HG03280 (cell line): Measurements from ENCODE around the gene EGR2.

ENCODE experiments used
- ATAC-seq: cut with Tn5 transposase; IDR thresholded peaks from one replicate; pipeline ENCODE4 v1.9.1; 2021; ENCODE audit warnings: mild to moderate bottlenecking, moderate library complexity; ENCODE audit not compliant: unreplicated experiment

EGR2 gene

DNA sequence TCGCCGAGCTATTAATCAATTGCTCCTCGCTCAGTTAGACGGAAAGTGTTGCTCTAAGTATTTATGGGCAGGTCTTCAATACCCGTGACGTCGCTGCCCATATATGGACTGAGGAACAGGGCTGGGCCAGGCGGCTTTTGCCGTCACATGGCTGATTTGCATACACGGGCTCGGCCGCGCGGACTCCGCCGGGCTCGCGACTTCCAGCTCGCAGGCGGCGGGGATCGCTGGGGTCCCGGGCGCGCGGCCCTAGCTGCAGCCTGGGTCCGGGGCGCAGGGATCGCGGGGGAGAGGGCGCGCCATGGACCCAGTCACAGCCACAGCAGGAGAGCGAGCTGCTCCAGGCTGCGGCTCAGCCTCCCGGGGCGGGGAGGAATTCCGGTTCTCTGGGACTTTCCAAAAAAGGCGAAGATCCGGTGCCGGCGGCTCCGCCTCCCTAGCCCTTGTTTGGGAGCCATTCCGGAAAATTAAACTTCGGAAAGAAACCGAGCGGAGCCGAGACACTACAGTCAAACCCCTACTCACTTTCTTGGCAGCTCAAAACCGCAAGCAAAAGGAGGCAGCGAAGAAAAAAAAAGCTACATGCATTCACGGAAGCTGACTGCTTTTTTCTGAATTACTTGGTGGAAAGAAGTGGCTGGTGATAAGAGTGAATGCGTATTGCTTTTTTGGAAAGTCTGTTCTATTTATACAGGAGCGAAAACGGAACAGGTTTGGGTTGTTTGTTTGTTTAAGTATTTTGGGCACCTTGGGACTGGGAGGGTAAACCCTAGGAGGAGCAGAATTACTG is at the start of gene EGR2:
Gene EGR2 (minus strand): TSS at position 36 of the 790 bp plus-strand sequence. CDS start 337 bp downstream, outside the sequence.
- ATAC-seq = peak; percentile 77

DNA sequence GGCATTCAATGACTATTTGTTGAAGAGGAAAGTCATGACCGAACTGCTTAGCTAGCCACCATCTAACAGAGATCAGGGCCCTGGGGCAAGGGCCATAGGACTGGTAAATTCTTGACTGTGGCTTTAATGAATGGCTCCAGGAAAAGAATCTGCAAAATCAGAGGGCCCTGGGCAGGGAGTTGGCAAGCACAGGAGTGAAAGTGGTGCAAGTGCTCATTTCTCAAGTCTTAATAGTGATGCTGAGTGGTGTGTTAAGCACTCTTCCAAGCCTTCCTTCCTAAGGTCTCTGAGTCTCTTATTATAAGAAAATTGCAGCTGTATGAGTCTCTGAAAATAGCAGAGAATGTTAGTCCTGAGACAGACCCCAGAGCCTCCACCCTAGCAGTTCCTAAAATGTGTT is 46.3 kb upstream of the EGR2 start:
- ATAC-seq = no peak

DNA sequence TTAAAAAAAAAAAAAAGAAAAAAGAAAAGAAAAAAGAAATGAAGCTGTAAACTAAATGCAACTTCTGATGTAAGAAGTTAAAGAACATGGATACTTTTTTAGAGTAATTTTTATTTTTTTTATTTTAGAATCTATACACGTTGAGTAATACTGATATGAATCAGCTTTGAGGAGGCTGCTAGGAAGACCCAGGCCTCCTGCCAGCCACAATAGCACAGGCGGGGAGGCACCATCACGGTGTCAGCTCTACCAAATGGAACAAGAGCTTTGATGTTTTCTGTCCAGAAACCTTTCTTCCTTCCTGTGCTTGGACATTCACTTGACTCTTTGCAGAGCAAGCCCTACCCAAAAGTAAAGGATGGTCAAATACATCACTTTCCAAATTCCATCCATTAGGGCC is 45.3 kb upstream of the EGR2 start:
- ATAC-seq = no peak

DNA sequence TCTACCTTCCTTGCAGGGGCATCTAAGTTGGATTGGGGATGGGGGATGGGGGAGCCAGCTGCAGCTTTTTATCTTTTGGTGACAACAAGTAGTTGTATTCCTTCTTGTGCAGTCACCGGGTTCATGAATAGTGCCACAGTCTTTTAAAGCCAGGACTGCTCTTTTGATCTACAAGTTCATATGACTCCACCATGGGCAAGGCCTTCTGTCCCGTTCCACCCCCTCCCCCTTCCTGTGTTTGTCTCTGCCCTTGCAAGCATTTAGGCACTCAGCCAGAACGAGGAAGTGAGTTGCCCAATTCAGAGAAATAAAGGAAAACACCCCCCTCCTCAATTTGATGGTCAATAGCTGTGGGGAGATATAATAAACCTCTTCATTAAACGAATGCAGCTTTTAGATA is 44.8 kb upstream of the EGR2 start:
- no peak for ATAC-seq

DNA sequence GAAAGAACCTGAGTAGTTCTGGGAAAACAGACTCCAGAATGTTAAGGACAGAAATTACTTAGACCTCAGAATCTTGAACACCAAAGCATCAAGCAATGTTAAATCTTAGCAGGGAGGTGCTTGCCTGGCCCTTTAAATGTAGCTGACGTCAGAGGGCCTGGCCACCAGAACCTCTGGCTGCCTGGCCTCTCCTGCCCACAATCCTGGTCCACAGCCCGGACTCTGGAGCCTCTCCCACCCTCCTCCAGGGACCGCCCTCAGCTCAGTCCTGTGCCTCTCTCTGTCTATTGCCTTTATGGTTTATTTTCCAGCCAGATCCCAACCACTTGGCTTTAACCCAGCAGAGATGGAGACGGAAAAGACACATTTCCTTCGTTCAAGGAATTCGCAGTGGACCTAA is 42.2 kb upstream of the EGR2 start:
- ATAC-seq = no peak

DNA sequence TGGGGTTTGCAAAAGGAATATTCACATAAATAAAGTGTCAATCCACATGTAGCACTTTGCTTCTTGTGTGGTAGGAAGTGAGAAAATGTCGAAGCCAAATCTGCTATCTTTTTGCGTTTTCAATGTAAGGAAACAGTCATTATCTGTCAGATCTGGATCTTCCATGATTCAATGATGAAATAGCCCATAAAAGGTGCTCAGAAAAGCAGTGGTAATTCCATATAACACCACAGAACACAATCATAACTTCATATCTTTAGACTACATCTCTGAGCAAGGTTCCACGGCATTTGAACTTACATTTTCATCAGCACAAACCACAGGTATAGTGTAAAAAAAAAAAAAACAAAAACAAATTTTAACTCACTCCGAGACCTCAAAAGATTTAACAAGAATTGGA is 39.9 kb upstream of the EGR2 start:
- no peak for ATAC-seq

DNA sequence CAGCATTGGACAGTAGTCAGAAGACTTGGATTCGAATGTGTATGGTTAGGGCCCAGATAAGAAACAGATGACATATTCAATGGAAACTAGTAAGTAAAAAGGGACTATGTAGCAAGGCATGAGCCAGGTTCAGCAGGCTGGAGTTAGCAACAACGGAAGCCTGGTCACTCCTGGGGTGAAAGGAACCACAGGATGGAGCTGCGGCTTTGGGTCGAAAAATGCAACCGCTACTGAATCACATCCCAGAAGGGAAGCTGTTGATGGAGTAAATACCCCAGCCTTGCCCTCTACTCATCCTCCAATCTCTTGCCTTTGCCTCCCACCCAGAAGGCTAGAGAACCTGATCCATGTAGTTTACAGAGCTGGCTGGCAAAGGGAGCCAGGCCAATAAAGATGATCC is 37.5 kb upstream of the EGR2 start:
- ATAC-seq = no peak

DNA sequence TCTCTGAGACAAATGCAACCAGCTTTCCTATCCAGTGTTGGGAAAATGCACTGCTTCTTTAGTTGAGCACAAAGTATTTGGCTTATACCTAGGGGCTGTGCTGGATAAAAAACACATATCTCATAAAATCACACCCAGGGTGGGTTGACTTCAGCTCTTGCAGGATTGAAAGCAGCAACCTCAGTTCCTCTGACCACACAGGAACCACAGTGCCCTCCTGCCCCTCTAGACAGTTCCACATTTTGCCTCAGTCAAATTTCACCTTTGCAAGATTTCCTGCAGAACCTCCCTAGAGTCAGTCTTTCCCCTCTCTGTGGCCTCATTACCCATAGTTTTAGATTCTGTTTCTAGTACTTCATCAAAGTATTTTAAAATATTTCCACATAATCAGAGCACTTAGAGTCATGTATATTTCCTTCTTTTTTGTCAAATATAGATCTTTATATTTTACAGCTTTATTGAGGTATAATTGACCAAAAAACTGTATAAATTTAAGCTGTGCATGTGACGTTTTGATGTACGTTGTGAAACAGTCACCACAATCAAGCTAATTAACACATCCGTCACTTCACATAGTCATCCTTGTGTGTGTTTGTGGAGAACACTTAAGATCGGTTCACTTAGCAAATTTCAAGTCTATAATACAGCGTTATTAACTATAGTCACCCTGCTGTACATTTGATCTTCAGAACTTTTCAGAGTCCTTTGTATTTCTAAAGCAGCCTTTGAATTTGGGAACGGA is 37.0 kb upstream of the EGR2 start:
- ATAC-seq = peak; percentile 51

DNA sequence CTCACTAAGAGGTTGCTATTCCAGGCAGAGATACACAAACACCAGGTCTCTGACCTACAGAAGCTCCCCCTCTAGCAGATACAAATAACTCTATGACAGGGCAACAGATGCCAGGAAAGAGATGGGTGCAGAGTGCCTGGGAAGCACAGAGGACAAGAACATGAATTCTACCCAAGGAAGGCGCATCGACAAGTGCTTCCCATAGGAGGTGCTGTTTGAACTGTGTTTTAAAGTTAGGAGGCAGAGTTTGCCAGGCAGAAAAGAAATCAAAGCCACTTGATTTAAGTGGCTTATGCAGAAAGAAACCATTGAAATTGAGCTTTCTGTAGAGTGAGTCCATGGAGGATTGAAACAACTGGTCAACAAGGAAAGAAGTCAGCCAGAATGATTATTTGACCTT is 35.3 kb upstream of the EGR2 start:
- no peak for ATAC-seq

DNA sequence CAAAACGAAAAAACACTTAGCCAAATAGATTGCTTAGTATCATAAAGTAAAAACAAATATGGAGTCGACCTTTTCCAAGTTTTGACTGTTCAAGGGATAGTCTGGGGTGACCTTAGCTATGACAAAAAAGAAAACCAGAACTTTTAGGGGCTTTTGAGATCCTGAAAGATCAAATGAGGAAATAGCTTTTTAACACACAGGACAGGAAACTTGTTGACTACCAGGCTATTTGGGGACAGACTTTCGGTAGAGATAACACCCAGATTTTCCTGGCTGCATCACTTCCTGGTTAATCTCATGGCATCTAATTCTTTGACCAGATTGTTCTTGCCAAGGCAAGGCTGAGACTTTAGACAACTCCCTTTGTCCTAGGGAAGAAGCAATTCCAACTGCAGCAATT is 34.5 kb upstream of the EGR2 start:
- ATAC-seq = no peak

DNA sequence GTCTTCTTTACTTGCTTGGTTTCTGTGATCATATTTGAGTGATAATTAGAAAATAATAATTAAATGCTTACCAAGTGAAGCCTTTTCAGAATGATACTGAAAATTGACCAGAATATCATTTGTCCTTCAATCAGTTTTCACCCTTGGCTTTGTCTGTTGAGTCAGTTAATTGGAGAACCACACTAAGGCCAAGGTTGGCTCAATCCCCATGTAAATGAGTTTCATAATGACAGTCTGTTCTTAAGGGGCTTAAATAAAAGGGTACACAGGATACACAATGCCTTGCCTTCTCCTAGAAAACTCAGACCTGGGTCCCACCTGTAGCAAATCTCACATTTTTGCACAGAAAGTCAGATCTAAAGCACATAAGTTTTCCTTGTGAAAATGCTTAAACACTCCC is 31.3 kb upstream of the EGR2 start:
- no peak for ATAC-seq

DNA sequence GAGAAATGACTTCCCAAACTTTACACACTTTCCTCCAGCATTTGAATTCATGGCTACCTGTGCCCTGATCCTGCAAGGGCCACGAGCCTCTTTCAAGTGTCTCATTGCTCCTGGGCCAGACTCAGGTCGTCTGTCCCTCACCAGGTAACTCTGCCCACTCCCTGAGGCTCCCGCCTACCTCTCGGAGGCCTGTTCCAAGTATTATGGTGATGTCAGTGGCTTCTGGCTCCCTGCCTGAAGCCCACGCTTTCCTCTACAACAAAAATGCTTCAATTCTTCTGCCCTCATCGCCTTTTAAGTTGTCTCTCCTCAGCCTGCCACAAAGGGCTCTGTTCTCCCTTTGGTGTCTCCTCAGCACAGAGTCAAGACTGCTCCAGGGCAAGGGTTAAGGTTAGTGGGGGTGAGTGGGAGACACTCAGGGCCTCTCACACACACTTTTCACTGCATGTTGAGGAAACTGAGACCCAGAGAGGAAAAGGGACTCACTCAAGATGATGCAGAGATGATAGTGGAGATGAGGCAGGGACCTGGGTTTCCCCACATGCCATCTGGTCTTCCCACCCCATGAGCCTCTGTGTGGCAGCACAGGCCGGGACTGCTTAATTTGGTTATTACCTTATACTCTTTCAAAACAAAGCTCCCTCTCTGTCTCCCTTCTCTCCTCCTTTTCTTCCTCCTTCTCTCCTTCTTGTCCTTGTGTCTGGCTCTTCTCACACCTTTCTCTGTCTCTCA is 28.3 kb upstream of the EGR2 start:
- no peak for ATAC-seq

DNA sequence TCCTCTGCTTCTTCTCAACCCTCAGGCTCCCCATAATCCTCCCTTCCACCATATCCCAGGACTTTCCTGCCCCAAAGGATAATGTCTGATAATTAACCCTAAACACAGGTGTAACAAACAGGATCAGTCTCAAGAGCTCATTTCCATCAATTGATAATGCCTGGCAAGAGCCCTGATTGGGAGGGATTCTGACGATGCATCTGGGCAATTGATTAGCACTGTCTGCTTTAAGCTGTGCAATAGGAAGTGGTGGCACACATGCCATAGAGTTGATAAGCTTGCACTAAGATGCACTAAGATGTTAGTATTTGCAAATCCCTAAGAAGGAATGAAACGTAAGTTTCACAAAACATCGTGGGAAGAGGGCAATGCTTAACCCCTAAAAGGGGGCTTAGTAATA is 27.4 kb upstream of the EGR2 start:
- ATAC-seq = no peak

DNA sequence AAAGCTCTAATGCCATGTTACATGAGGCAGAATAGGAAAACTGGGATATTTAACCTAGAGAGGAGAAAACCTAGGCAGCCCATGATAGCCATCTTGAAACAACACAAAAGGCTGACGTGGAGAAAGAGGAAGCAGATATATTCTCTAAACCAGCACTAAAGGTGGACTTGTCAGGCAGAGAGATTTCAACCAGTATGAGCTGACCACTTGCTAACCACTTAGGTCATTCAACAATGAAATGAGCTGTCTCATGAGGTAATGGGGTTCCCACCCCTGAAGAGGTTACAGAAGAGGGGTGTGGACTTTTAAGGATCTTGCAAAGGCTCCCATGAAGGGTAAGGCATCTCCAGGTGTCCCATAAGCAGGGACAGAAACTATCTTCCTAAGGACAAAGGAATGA is 26.8 kb upstream of the EGR2 start:
- no peak for ATAC-seq

DNA sequence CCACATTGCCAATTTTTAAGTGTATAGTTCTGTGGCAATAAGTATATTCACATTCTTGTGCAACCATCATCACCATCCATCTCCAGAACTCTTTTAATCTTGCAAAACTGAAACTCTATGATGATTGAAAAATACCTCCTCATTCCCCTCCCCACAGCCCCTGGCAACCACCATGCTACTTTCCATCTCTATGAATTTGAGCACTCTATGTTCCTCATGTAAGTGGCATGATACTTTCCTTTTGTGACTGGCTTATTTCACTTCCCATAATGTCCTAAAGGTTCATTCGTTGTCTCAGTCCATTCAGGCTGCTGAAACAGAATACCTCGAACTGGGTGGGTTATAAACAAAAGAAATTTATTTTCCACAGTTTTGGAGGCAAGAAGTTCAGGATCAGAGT is 23.4 kb upstream of the EGR2 start:
- no peak for ATAC-seq

DNA sequence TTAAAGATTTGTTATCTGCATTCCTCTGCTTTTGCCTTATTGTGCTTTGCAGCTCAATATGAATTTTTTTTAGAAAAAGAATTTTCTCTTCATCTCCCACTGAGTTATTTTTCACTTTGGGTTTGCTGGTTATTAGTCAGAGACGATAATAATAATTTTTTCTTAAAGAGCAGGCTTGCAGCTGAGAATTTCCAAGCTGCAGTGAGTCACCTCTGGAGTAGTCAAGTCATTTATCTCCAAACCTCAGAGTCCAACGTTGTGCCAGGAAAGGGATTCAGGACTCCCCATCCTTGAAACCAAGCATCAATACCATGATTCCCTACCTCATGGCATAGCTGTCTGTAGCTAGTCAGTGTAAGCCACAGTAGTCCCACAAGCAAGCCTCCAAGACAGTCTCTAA is 15.2 kb upstream of the EGR2 start:
- no peak for ATAC-seq

DNA sequence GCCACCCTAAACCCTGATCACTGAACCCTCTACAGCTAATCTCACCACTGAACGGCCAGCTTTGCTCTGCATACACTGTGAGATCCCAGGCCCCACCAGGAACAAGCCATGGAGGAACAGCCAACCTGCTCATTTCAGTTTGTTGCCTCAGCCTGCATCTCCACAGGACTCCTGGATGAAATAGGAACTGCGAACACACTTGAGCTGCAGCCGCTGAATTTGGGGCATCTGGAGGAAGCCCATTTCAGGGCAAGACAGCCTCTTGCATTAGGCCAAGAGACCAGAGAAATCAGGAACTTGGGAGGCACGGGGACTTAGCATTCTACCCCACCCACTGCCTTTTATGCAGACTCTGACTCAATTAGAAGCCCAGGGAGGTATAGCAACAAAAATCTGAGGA is 14.5 kb upstream of the EGR2 start:
- ATAC-seq = no peak

DNA sequence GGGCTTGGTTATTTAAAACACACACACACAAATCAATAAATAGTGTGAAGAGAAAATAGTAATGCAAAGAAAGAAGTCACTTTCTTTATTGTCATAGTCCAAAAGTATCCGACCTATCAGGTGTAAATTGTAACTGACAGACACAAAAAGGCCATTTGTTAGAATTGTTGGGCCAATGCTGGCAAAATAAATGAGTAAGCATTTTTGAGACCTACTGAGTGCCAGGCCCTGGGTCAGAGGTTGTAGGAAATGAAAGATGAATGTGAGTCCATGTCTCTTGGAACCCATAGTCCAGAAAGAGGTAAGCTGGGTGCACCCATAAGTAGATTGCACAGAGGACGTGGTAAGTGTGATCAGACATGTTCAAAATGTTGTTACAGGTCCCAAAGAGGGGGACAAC is 13.5 kb upstream of the EGR2 start:
- no peak for ATAC-seq

DNA sequence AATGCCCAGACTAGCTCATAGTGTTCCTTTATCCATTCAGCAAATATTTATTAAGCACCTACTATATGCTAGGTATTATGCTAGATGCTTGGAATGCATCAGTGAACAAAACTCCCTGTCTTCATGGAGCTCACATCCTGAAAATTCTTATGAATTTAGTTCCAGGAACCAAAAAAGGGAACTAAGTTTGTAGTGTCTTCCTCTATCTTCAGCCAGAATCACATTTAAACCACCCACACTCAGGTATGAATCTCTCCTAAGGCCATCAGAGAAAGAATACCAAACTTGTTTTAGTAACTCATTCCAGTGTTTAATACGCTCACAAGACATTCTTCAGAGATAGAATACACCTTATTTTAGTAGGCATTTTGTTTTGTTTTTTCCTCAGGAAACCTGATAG is 10.1 kb upstream of the EGR2 start:
- no peak for ATAC-seq

DNA sequence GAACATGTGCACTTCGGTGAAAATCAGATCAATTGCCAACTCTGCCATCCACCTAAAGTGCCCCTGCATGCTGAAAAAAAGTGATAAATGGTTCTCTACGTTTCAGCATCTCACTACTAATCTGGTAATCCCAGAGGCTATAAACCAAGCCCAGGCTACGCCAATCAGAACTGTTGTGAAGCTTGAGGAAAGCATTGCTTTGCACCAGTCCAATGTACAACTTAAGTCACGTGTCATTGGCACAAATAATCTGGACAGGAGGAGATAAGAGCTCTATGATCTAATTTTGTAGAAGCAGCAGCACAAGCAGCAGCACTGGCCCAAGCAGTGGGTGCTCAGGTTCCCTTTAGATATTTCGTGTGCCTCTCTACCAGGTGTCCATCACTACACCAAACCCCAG is 4.4 kb upstream of the EGR2 start:
- ATAC-seq = no peak

DNA sequence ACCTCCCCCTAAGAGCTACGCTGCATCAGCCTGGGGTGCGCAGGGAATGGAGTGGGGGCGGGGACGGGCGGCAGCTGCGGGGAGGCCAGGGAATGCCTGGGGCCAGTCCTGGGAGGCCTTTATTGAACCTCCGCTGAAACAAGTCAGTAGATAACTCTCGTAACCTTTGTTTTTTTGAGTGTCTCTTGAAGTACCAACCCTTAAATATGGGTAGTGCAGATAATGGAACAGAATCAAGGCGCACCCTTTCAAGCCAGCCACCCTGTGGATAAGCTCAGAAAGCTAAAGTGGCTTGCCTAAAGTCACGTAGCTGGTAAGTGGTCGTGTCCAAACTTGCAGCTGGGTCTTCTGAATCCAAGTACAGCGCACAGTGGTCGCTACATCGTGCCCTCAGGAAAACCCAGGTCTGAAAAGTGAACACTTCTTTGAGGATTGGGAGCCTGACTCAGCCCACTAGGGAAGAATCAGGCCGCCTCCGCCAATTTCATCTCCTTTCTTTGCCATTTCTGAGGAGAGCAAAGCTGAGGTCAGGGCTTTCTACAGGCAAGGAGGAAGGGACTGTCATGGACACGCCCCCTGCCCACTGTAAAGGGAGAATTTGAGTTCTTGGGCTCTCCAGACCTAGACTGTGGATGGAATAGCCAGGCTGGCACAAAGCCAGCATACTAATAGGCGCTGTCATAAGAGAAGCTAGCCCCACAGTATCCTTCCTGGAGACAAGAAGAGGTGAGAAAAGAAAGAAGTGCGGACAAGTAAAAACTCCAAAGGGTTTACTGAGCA is 3.2 kb upstream of the EGR2 start:
- ATAC-seq = no peak
